ENCODE data around the gene PLD3. TPM values are rescaled to one million over a fixed set of nuclear protein-coding genes. Genes with fewer than 3 reads are reported as not detected.

The PLD3 gene
- polyA plus RNA-seq (ENCODE audit: insufficient read length in 4 of 4) = 100 to 1,000 TPM; 215 to 340 (median 265) TPM

- peak; percentile 78 to 97 (median 96) for DNase-seq (ENCODE audit: low read depth in 4 of 4, low spot score in 2 of 4)
These were observed at the start of gene PLD3, which contains the start of gene C19orf47 for GRCh38 chr19:40348125-40348913. Gene PLD3, plus strand, starts transcription at chr19:40348695. Its CDS starts 17,789 bp downstream, at chr19:40366484. Gene C19orf47, minus strand, starts transcription at chr19:40348397. Its CDS starts 6,540 bp downstream, at chr19:40341857.

GRCh38 chr19:40300668-40301067 lies 47.8 kb upstream of the PLD3 start:
- no peak for DNase-seq (ENCODE audit: low read depth in 4 of 4, low spot score in 2 of 4)

GRCh38 chr19:40302224-40303011 lies 46.1 kb upstream of the PLD3 start:
- no peak for DNase-seq (ENCODE audit: low read depth in 4 of 4, low spot score in 2 of 4)

- no peak for DNase-seq (ENCODE audit: low read depth in 4 of 4, low spot score in 2 of 4)
These were observed 44.7 kb upstream of the PLD3 start for GRCh38 chr19:40303765-40304164.

- no peak for DNase-seq (ENCODE audit: low read depth in 4 of 4, low spot score in 2 of 4)
These were observed 44.2 kb upstream of the PLD3 start for GRCh38 chr19:40304306-40304705.

GRCh38 chr19:40305403-40305802 lies 43.1 kb upstream of the PLD3 start:
- DNase-seq (ENCODE audit: low read depth in 4 of 4, low spot score in 2 of 4) = peak in 3 of 4 donors; percentile 60 to 82 (median 63)

GRCh38 chr19:40309666-40310065 lies 38.8 kb upstream of the PLD3 start:
- DNase-seq (ENCODE audit: low read depth in 4 of 4, low spot score in 2 of 4) = no peak

- no peak for DNase-seq (ENCODE audit: low read depth in 4 of 4, low spot score in 2 of 4)
These were observed 36.0 kb upstream of the PLD3 start for GRCh38 chr19:40312533-40312932.

- DNase-seq (ENCODE audit: low read depth in 4 of 4, low spot score in 2 of 4) = no peak
These were observed 35.1 kb upstream of the PLD3 start for GRCh38 chr19:40313229-40313983.

- no peak for DNase-seq (ENCODE audit: low read depth in 4 of 4, low spot score in 2 of 4)
These were observed 33.8 kb upstream of the PLD3 start for GRCh38 chr19:40314656-40315055.

- DNase-seq (ENCODE audit: low read depth in 4 of 4, low spot score in 2 of 4) = no peak
These were observed 32.6 kb upstream of the PLD3 start for GRCh38 chr19:40315812-40316470.

- DNase-seq (ENCODE audit: low read depth in 4 of 4, low spot score in 2 of 4) = no peak
These were observed 31.2 kb upstream of the PLD3 start for GRCh38 chr19:40317338-40317737.

GRCh38 chr19:40320558-40320935 lies 27.9 kb upstream of the PLD3 start:
- DNase-seq (ENCODE audit: low read depth in 4 of 4, low spot score in 2 of 4) = no peak

GRCh38 chr19:40321076-40321475 lies 27.4 kb upstream of the PLD3 start:
- no peak for DNase-seq (ENCODE audit: low read depth in 4 of 4, low spot score in 2 of 4)

- DNase-seq (ENCODE audit: low read depth in 4 of 4, low spot score in 2 of 4) = no peak
These were observed 26.8 kb upstream of the PLD3 start for GRCh38 chr19:40321566-40322270.

- no peak for DNase-seq (ENCODE audit: low read depth in 4 of 4, low spot score in 2 of 4)
These were observed 26.3 kb upstream of the PLD3 start for GRCh38 chr19:40322271-40322610.

- no peak for DNase-seq (ENCODE audit: low read depth in 4 of 4, low spot score in 2 of 4)
These were observed 25.4 kb upstream of the PLD3 start for GRCh38 chr19:40322951-40323615.

GRCh38 chr19:40323705-40324104 lies 24.8 kb upstream of the PLD3 start:
- no peak for DNase-seq (ENCODE audit: low read depth in 4 of 4, low spot score in 2 of 4)

- no peak for DNase-seq (ENCODE audit: low read depth in 4 of 4, low spot score in 2 of 4)
These were observed 22.3 kb upstream of the PLD3 start for GRCh38 chr19:40326201-40326600.

All from left renal cortex interstitium (tissue), 4 donors.